Motor neuron (in vitro differentiated cells): ENCODE data around the gene OR10V1. TPM values are rescaled to one million over a fixed set of nuclear protein-coding genes. Genes with fewer than 3 reads are reported as not detected.

ENCODE experiments used
- ATAC-seq, 8 experiments: fragments of 200-7000 bp; cut with Tn5 transposase; replicated peaks in 6 of 8; 2 replicates each; pipeline ENCODE4 v1.8.0; 2021; ENCODE audit warnings: mild to moderate bottlenecking in 8 of 8, moderate library complexity in 8 of 8
- H3K27ac ChIP-seq, 2 donors: fragments of 250-450 bp; sonication (Bioruptor Pico); 2 replicates each; pipeline ENCODE4 v1.9.0; 2021; ENCODE audit warnings: antibody characterized with exemption in 2 of 2, mild to moderate bottlenecking in 2 of 2, moderate library complexity in 1 of 2
- H3K4me1 ChIP-seq, 2 donors: fragments of 250-450 bp; sonication (Bioruptor Pico); replicated peaks in 1 of 2; 2 replicates each; pipeline ENCODE4 v1.6.1; 2021; ENCODE audit warnings: antibody characterized with exemption in 2 of 2, mild to moderate bottlenecking in 2 of 2, moderate library complexity in 1 of 2
- H3K4me3 ChIP-seq, 5 donors: fragments of 250-450 bp; sonication (Bioruptor Pico); 2 replicates each; pipeline ENCODE4 v1.9.0; 2021; ENCODE audit warnings: antibody characterized with exemption in 5 of 5, mild to moderate bottlenecking in 5 of 5, moderate library complexity in 4 of 5
- WGBS, 10 experiments: fragments of 450-650 bp; shearing (Covaris generic); methylation state at CpG; one replicate each; pipeline ENCODE4 v1.0.0; 2022; 5-methylcytosine and 5-hydroxymethylcytosine counted together
- in situ Hi-C, 9 experiments: fragments of 400-800 bp; cut with MboI; loops; one replicate each; pipeline ENCODE4 v1.15.0; 2021; ENCODE audit warnings: low sequenced_read_pairs in 9 of 9, low pct_unique_long_range_greater_than_20kb in 2 of 9; ENCODE audit not compliant: unreplicated experiment in 9 of 9
- total RNA-seq, 8 experiments: library from RNA; unstranded; fragments of 300-600 nt; gene quantifications; 2 replicates each; pipeline versions ENCODE4 v1.2.3 to v1.2.4, GENCODE V29; 2022

OR10V1 gene
- total RNA-seq, 8 experiments from 2014 or later, result 0.71 TPM; not detected in 7

- H3K27ac ChIP-seq, result no peak overlapping the region
- ATAC-seq, result no peak
- H3K4me3 ChIP-seq, result no peak overlapping the region
- 33 to 100% (median 63%) methylated on average over 1 to 2 of the region's 2 CpGs; no CpG with 5 or more reads in 4 of the 10 experiments for WGBS, 10 experiments
- no peaks in the 10 kb centered on the region for H3K4me1 ChIP-seq
- in situ Hi-C loops, result no loop called here
These were observed 32.5 kb upstream of the OR10V1 start for GRCh38 chr11:59746111-59746510.

GRCh38 chr11:59730896-59731565 is 17.4 kb upstream of the OR10V1 start:
- 0 to 100% (median 86%) methylated on average over 1 to 2 of the region's 2 CpGs; no CpG with 5 or more reads in 3 of the 10 experiments for WGBS, 10 experiments
- in situ Hi-C loops, result no loop called here
- no peaks in the 10 kb centered on the region for H3K4me1 ChIP-seq
- no peak for ATAC-seq
- H3K27ac ChIP-seq, result no peak overlapping the region
- H3K4me3 ChIP-seq, result no peak overlapping the region

GRCh38 chr11:59729834-59730233 is 16.2 kb upstream of the OR10V1 start:
- in situ Hi-C loops, result no loop called here
- no peak for ATAC-seq
- 53 to 93% (median 84%) methylated on average over 1 to 5 of the region's 5 CpGs for WGBS, 10 experiments
- no peak overlapping the region for H3K27ac ChIP-seq
- no peaks in the 10 kb centered on the region for H3K4me1 ChIP-seq
- H3K4me3 ChIP-seq, result no peak overlapping the region

- no peak for ATAC-seq
- in situ Hi-C loops, result no loop called here
- 20 to 83% methylated on average over 1 of the region's 1 CpG; no CpG with 5 or more reads in 8 of the 10 experiments for WGBS, 10 experiments
- Histone ChIP-seq H3K4me1 (no peaks in the 10 kb centered on the region), H3K4me3 (no peak overlapping the region), H3K27ac (no peak overlapping the region)
These were observed 15.3 kb upstream of the OR10V1 start for GRCh38 chr11:59728913-59729312.

- 0 to 100% (median 60%) methylated on average over 1 to 3 of the region's 3 CpGs; no CpG with 5 or more reads in 2 of the 10 experiments for WGBS, 10 experiments
- peak in 2 of 8 experiments; percentile 80 to 91 for ATAC-seq
- Histone ChIP-seq H3K27ac (no peak overlapping the region), H3K4me1 (no peaks in the 10 kb centered on the region), H3K4me3 (no peak overlapping the region)
- in situ Hi-C loops, result no loop called here
These were observed 14.5 kb upstream of the OR10V1 start for GRCh38 chr11:59728154-59728553.

- no peak overlapping the region for H3K4me3 ChIP-seq
- ATAC-seq, result no peak
- no peak overlapping the region for H3K27ac ChIP-seq
- H3K4me1 ChIP-seq, result no peaks in the 10 kb centered on the region
- WGBS, 10 experiments, result 33 to 100% (median 89%) methylated on average over 1 of the region's 1 CpG; no CpG with 5 or more reads in 7 of the 10 experiments
- in situ Hi-C loops, result no loop called here
These were observed 13.8 kb upstream of the OR10V1 start for GRCh38 chr11:59727426-59727825.

- Histone ChIP-seq H3K4me3 (no peak overlapping the region), H3K4me1 (no peaks in the 10 kb centered on the region), H3K27ac (no peak overlapping the region)
- WGBS, 10 experiments, result 2 to 100% (median 68%) methylated on average over 1 to 3 of the region's 3 CpGs
- peak in 2 of 8 experiments; percentile 28 to 69 for ATAC-seq
- in situ Hi-C loops, result no loop called here
These were observed 10.4 kb upstream of the OR10V1 start for GRCh38 chr11:59724066-59724465.

GRCh38 chr11:59719556-59719955 is 5.9 kb upstream of the OR10V1 start:
- ATAC-seq, result no peak
- no peak overlapping the region for H3K4me3 ChIP-seq

GRCh38 chr11:59716051-59716450 is 2.4 kb upstream of the OR10V1 start:
- Histone ChIP-seq H3K27ac (no peak overlapping the region), H3K4me1 (no peaks in the 10 kb centered on the region), H3K4me3 (no peak overlapping the region)
- 0 to 92% (median 67%) methylated on average over 2 to 3 of the region's 3 CpGs; no CpG with 5 or more reads in 2 of the 10 experiments for WGBS, 10 experiments
- ATAC-seq, result no peak
- in situ Hi-C loops, result no loop called here

More at GRCh38 chr11:59719556-59719955, 5.9 kb upstream of the OR10V1 start:
- no peak overlapping the region for H3K27ac ChIP-seq
- H3K4me1 ChIP-seq, result no peaks in the 10 kb centered on the region
- WGBS, 10 experiments, result 30 to 100% (median 80%) methylated on average over 1 to 2 of the region's 2 CpGs; no CpG with 5 or more reads in 1 of the 10 experiments
- in situ Hi-C loops, result no loop called here

- in situ Hi-C loops, result no loop called here
- Histone ChIP-seq H3K4me3 (no peak overlapping the region), H3K4me1 (no peaks in the 10 kb centered on the region), H3K27ac (no peak overlapping the region)
- WGBS, 10 experiments, result 61 to 100% (median 88%) methylated on average over 1 to 3 of the region's 3 CpGs; no CpG with 5 or more reads in 3 of the 10 experiments
- ATAC-seq, result no peak
These were observed 3.4 kb downstream of the OR10V1 start for GRCh38 chr11:59710136-59710847.

- Histone ChIP-seq H3K27ac (no peak overlapping the region), H3K4me3 (no peak overlapping the region), H3K4me1 (no peaks in the 10 kb centered on the region)
- 0 to 63% (median 47%) methylated on average over 1 of the region's 1 CpG; no CpG with 5 or more reads in 4 of the 10 experiments for WGBS, 10 experiments
- ATAC-seq, result no peak
- in situ Hi-C loops, result no loop called here
These were observed 5.1 kb downstream of the OR10V1 start for GRCh38 chr11:59708537-59708936.

GRCh38 chr11:59707371-59707770 is 6.3 kb downstream of the OR10V1 start:
- Histone ChIP-seq H3K4me3 (no peak overlapping the region), H3K27ac (no peak overlapping the region), H3K4me1 (no peaks in the 10 kb centered on the region)
- no peak for ATAC-seq
- in situ Hi-C loops, result no loop called here
- 0 to 50% (median 17%) methylated on average over 1 of the region's 1 CpG; no CpG with 5 or more reads in 6 of the 10 experiments for WGBS, 10 experiments

GRCh38 chr11:59706518-59707285 is 6.9 kb downstream of the OR10V1 start:
- H3K4me3 ChIP-seq, result no peak overlapping the region
- WGBS, 10 experiments, result 31 to 93% (median 62%) methylated on average over 2 to 5 of the region's 5 CpGs
- H3K4me1 ChIP-seq, result no peaks in the 10 kb centered on the region
- in situ Hi-C loops, result no loop called here
- no peak overlapping the region for H3K27ac ChIP-seq
- no peak for ATAC-seq
